Ectodermal cell (in vitro differentiated cells): ENCODE measurements around the gene ELAVL1.
A peak's percentile ranks its signal among the peaks of the same experiment; 100 is the strongest.

ENCODE experiments used
- H3K27ac ChIP-seq: 2 replicates; pipeline ENCODE4 v1.7.0; 2013; ENCODE audit warnings: mild to moderate bottlenecking, low read depth, low read length; ENCODE audit not compliant: insufficient read depth, poor library complexity, severe bottlenecking
- H3K27me3 ChIP-seq: 2 replicates; pipeline ENCODE4 v1.7.0; 2013; ENCODE audit warnings: mild to moderate bottlenecking, low read length; ENCODE audit not compliant: insufficient read depth, control insufficient read depth, poor library complexity, severe bottlenecking
- H3K36me3 ChIP-seq: one replicate; pipeline ENCODE4 v1.7.0; 2013; ENCODE audit warnings: low read length; ENCODE audit not compliant: control insufficient read depth, insufficient read depth
- H3K4me1 ChIP-seq: one replicate; pipeline ENCODE4 v1.7.0; 2013; ENCODE audit warnings: low read length; ENCODE audit not compliant: control insufficient read depth, insufficient read depth
- H3K4me3 ChIP-seq: 2 replicates; pipeline ENCODE4 v1.7.0; 2013; ENCODE audit warnings: low read depth, low read length, control low read depth; ENCODE audit not compliant: insufficient read depth
- H3K9me3 ChIP-seq: 2 replicates; pipeline ENCODE4 v1.7.0; 2013; ENCODE audit warnings: mild to moderate bottlenecking, low read length, moderate library complexity; ENCODE audit not compliant: control insufficient read depth
- WGBS, 2 experiments: methylation state at CpG; one replicate each; pipeline ENCODE4 v1.1.7; 2013; ENCODE audit warnings: missing lambda C conversion rate in 2 of 2; 5-methylcytosine and 5-hydroxymethylcytosine counted together

ELAVL1 gene

GRCh38 chr19:7928741-7929701 is 76.4 kb downstream of the ELAVL1 start:
- Histone ChIP-seq H3K4me1 (no peaks in the 10 kb centered on the region), H3K4me3 (no peak overlapping the region), H3K27me3 (no peaks in the 10 kb centered on the region), H3K36me3 (peaks cover 31% of the 10 kb centered on the region), H3K9me3 (no peaks in the 10 kb centered on the region), H3K27ac (peak overlapping the region; percentile 36)
- 84 to 86% methylated on average over 23 to 24 of the region's 24 CpGs for WGBS, 2 experiments

- Histone ChIP-seq H3K27ac (no peak overlapping the region), H3K9me3 (no peaks in the 10 kb centered on the region), H3K27me3 (no peaks in the 10 kb centered on the region), H3K4me3 (no peak overlapping the region), H3K36me3 (peaks cover 24% of the 10 kb centered on the region), H3K4me1 (no peaks in the 10 kb centered on the region)
- WGBS, 2 experiments: 94 to 95% methylated on average over 9 of the region's 9 CpGs
These were observed 77.1 kb downstream of the ELAVL1 start for GRCh38 chr19:7928334-7928706.

- no peaks in the 10 kb centered on the region for H3K27me3 ChIP-seq
- peaks cover 21% of the 10 kb centered on the region for H3K36me3 ChIP-seq
- WGBS, 2 experiments: 95 to 96% methylated on average over 23 of the region's 23 CpGs
- no peak overlapping the region for H3K27ac ChIP-seq
- H3K9me3 ChIP-seq: no peaks in the 10 kb centered on the region
- H3K4me3 ChIP-seq: no peak overlapping the region
- H3K4me1 ChIP-seq: no peaks in the 10 kb centered on the region
These were observed 77.7 kb downstream of the ELAVL1 start for GRCh38 chr19:7927605-7928333.

GRCh38 chr19:7926727-7927604 is 78.5 kb downstream of the ELAVL1 start:
- 90 to 93% methylated on average over 32 of the region's 32 CpGs for WGBS, 2 experiments
- Histone ChIP-seq H3K36me3 (peaks cover 20% of the 10 kb centered on the region), H3K4me3 (no peak overlapping the region), H3K27ac (no peak overlapping the region), H3K4me1 (no peaks in the 10 kb centered on the region), H3K9me3 (no peaks in the 10 kb centered on the region), H3K27me3 (no peaks in the 10 kb centered on the region)

GRCh38 chr19:7926021-7926726 is 79.3 kb downstream of the ELAVL1 start, which contains the start of gene CTXN1:
TSS of gene CTXN1 (minus strand) at chr19:7926135. CDS start at chr19:7925538, 597 bp downstream.
- peak within 1 kb of the TSS; percentile 72 for H3K27ac ChIP-seq
- H3K36me3 ChIP-seq: peaks cover 13% of the 10 kb centered on the region
- no peaks in the 10 kb centered on the region for H3K27me3 ChIP-seq
- H3K4me3 ChIP-seq: peak within 1 kb of the TSS; percentile 69
- no peaks in the 10 kb centered on the region for H3K9me3 ChIP-seq
- 9 to 12% methylated on average over 65 of the region's 65 CpGs for WGBS, 2 experiments
- peaks cover 6% of the 10 kb centered on the region for H3K4me1 ChIP-seq

- Histone ChIP-seq H3K27me3 (no peaks in the 10 kb centered on the region), H3K4me1 (peaks cover 9% of the 10 kb centered on the region), H3K4me3 (peak overlapping the region; percentile 69), H3K9me3 (no peaks in the 10 kb centered on the region), H3K36me3 (peaks cover 8% of the 10 kb centered on the region), H3K27ac (peak overlapping the region; percentile 72)
- WGBS, 2 experiments: 0% methylated on average over 98 of the region's 98 CpGs
These were observed 80.1 kb downstream of the ELAVL1 start for GRCh38 chr19:7925171-7925851.

- Histone ChIP-seq H3K27me3 (peaks cover 2% of the 10 kb centered on the region), H3K9me3 (no peaks in the 10 kb centered on the region), H3K4me3 (peak overlapping the region; percentile 69), H3K27ac (no peak overlapping the region), H3K36me3 (peaks cover 8% of the 10 kb centered on the region), H3K4me1 (peaks cover 11% of the 10 kb centered on the region)
- 53 to 55% methylated on average over 34 of the region's 34 CpGs for WGBS, 2 experiments
These were observed 80.7 kb downstream of the ELAVL1 start for GRCh38 chr19:7924651-7925170.

GRCh38 chr19:7924241-7924640 is 81.2 kb downstream of the ELAVL1 start:
- Histone ChIP-seq H3K4me1 (peaks cover 15% of the 10 kb centered on the region), H3K36me3 (peaks cover 8% of the 10 kb centered on the region), H3K4me3 (peak overlapping the region; percentile 69), H3K27ac (no peak overlapping the region), H3K9me3 (no peaks in the 10 kb centered on the region), H3K27me3 (peaks cover 7% of the 10 kb centered on the region)
- 90 to 94% methylated on average over 12 of the region's 12 CpGs for WGBS, 2 experiments
